ENCODE measurements around the gene USP15.

USP15 gene

GRCh38 chr12:62301080-62301798, 41.0 kb downstream of the USP15 start:
- no peak overlapping the region for H3K27ac ChIP-seq (ENCODE audit: low read length)
- no peak overlapping the region for H3K9ac ChIP-seq (ENCODE audit: low read length)
- H3K4me3 ChIP-seq (ENCODE audit: low read length): no peak overlapping the region
- no peaks in the 10 kb centered on the region for H3K9me2 ChIP-seq (replicated peaks; ENCODE audit: insufficient read depth, low read length)
- peaks cover 69% of the 10 kb centered on the region for H3K79me2 ChIP-seq (ENCODE audit: low read length)
- TF ChIP-seq EZH2 (optimal IDR thresholded peaks at IDR 0.05; ENCODE audit: low read depth, low read length) (no peak), CTCF (IDR thresholded peaks at IDR 0.05; ENCODE audit: low read length) (no peak), EZH2phosphoT487 (IDR thresholded peaks at IDR 0.05; ENCODE audit: low read length) (no peak)
- no peaks in the 10 kb centered on the region for H3F3A ChIP-seq (ENCODE audit: insufficient read depth, low read length)
- DNase-seq: no peak
- H3K9me3 ChIP-seq (replicated peaks; ENCODE audit: insufficient read depth, low read length): no peaks in the 10 kb centered on the region
- peaks cover 13% of the 10 kb centered on the region; the same call in 1 of the 2 replicates for H3K36me3 ChIP-seq (replicated peaks; ENCODE audit: insufficient read depth, low read length)
- H4K20me1 ChIP-seq (ENCODE audit: insufficient read depth, low read length): no peaks in the 10 kb centered on the region
- no peaks in the 10 kb centered on the region for H3K27me3 ChIP-seq (replicated peaks; ENCODE audit: insufficient read depth, low read length)
- no peaks in the 10 kb centered on the region for H3K4me1 ChIP-seq (ENCODE audit: low read length)
- no peak overlapping the region for H2AFZ ChIP-seq (ENCODE audit: low read length)
- no peak overlapping the region for H3K4me2 ChIP-seq (ENCODE audit: low read depth, low read length)

DNA sequence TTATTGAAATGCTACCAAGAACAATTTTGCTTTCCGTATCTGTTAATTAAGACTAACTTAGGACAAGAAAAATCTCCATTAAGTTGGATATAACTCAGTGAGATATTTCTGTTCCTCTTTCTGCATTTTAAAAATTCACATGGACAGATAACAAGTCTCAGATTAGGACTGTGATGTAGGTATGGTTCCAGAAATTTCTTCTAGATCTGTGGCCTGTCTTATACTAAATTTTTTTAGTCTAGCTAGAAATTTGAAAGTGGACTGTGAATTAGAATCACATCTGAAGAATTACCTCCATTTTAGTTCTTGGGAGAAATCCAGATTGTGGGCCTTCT, 41.6 kb downstream of the USP15 start:
- Histone ChIP-seq H3K4me1 (ENCODE audit: low read length) (no peaks in the 10 kb centered on the region), H3K4me3 (ENCODE audit: low read length) (no peak overlapping the region), H3F3A (ENCODE audit: insufficient read depth, low read length) (no peaks in the 10 kb centered on the region), H3K27ac (ENCODE audit: low read length) (no peak overlapping the region), H2AFZ (ENCODE audit: low read length) (no peak overlapping the region), H3K79me2 (ENCODE audit: low read length) (peaks cover 64% of the 10 kb centered on the region), H3K9ac (ENCODE audit: low read length) (no peak overlapping the region), H3K9me2 (replicated peaks; ENCODE audit: insufficient read depth, low read length) (no peaks in the 10 kb centered on the region), H3K27me3 (replicated peaks; ENCODE audit: insufficient read depth, low read length) (no peaks in the 10 kb centered on the region), H3K36me3 (replicated peaks; ENCODE audit: insufficient read depth, low read length) (peaks cover 13% of the 10 kb centered on the region; the same call in 1 of the 2 replicates), H3K4me2 (ENCODE audit: low read depth, low read length) (no peak overlapping the region), H4K20me1 (ENCODE audit: insufficient read depth, low read length) (no peaks in the 10 kb centered on the region), H3K9me3 (replicated peaks; ENCODE audit: insufficient read depth, low read length) (no peaks in the 10 kb centered on the region)
- no peak for TF ChIP-seq EZH2 (optimal IDR thresholded peaks at IDR 0.05; ENCODE audit: low read depth, low read length)
- TF ChIP-seq CTCF (IDR thresholded peaks at IDR 0.05; ENCODE audit: low read length): no peak
- TF ChIP-seq EZH2phosphoT487 (IDR thresholded peaks at IDR 0.05; ENCODE audit: low read length): no peak
- DNase-seq: no peak

DNA sequence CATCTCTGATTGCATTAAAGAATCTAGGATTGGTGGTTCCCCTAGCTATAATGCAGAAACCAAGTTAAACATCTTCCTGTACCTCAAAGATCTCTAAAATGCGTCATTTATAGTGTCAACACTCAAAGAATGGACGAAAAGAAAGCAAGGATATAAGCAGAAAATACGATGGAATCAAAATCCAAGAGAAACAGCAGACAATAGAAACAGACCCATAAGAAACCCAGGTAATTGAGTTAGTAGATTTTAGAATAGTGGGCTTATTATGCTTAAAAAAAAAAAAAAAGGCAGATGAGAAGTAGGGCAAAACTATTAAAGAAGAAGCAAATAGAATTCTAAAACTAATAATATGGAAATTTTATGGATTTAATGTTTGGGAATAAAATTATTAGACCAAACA, 44.4 kb downstream of the USP15 start:
- H3K9me3 ChIP-seq (replicated peaks; ENCODE audit: insufficient read depth, low read length): no peaks in the 10 kb centered on the region
- H3K4me1 ChIP-seq (ENCODE audit: low read length): no peaks in the 10 kb centered on the region
- H2AFZ ChIP-seq (ENCODE audit: low read length): no peak overlapping the region

More for the DNA sequence above, 44.4 kb downstream of the USP15 start:
- H3K4me3 ChIP-seq (ENCODE audit: low read length): no peak overlapping the region
- peaks cover 13% of the 10 kb centered on the region; the same call in 1 of the 2 replicates for H3K36me3 ChIP-seq (replicated peaks; ENCODE audit: insufficient read depth, low read length)
- no peak overlapping the region for H3K4me2 ChIP-seq (ENCODE audit: low read depth, low read length)
- no peaks in the 10 kb centered on the region for H3K27me3 ChIP-seq (replicated peaks; ENCODE audit: insufficient read depth, low read length)
- no peak overlapping the region for H3K27ac ChIP-seq (ENCODE audit: low read length)
- H3K9me2 ChIP-seq (replicated peaks; ENCODE audit: insufficient read depth, low read length): no peaks in the 10 kb centered on the region
- H3K79me2 ChIP-seq (ENCODE audit: low read length): peaks cover 46% of the 10 kb centered on the region
- TF ChIP-seq EZH2 (optimal IDR thresholded peaks at IDR 0.05; ENCODE audit: low read depth, low read length) (no peak), CTCF (IDR thresholded peaks at IDR 0.05; ENCODE audit: low read length) (no peak), EZH2phosphoT487 (IDR thresholded peaks at IDR 0.05; ENCODE audit: low read length) (no peak)
- no peak overlapping the region for H3K9ac ChIP-seq (ENCODE audit: low read length)
- no peaks in the 10 kb centered on the region for H4K20me1 ChIP-seq (ENCODE audit: insufficient read depth, low read length)
- no peak for DNase-seq
- H3F3A ChIP-seq (ENCODE audit: insufficient read depth, low read length): no peaks in the 10 kb centered on the region

Measured in MM.1S (cell line).